Hematopoietic multipotent progenitor cell treated with erythropoietin and hydrocortisone succinate and interleukin-3 and kit ligand, for 4 days (in vitro differentiated cells): Measurements from ENCODE around the gene ALPI.
"Not testable (repeated sequence)": the region's sequence is repeated elsewhere in the genome, so short reads cannot be mapped to it uniquely, and the experiment has no call there.

ENCODE experiments used
- DNase-seq: peaks from one replicate; pipeline ENCODE4 v3.0.0-alpha.2; 2015

Gene ALPI

DNA sequence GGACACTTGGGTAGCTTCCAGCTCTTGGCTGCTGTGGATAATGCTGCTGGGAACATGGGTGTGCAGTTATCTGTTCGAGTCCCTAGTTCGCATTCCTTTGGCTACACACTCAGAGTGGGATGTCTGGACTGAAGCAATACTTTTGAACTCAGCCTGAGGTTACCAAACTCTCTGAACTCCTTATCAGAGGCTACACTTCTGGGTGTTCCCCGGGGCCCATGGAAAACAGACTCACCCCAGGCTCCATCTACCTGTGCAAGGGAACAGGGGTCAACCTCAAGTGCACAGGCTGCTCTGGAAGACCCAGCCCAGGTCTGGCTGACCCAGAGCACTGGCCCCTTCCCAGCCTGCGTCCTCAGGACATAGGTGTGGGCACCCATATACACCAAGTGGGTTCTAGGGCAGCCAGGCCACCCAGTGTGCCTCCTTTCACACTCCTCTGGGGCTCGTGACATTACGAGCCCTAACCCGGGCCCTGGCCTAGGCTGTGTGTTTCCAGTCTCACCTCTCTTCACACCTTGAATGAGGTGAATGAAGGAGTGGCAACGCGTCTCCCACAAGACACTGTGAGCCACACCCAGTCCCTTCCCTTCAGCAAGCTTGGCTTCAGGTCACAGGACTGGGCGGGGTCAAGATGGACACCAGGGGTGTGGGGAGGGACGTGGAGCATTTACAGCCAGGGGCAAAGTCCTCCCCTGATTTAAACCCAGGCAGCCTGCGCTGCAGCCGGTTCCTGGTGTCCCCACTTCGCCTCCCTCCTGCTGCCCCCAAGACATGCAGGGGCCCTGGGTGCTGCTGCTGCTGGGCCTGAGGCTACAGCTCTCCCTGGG, at the start of gene ALPI:
Gene ALPI, plus strand, starts transcription at position 728 of the 830 bp plus-strand sequence. Its CDS starts 47 bp downstream, at position 775.
- DNase-seq, result no peak

- DNase-seq, result no peak
Observed at GRCh38 chr2:232406556-232407310, 49.2 kb upstream of the ALPI start, which contains the start of gene ALPG. Gene ALPG (plus strand): TSS chr2:232406844. CDS start chr2:232406895, 51 bp downstream.

DNA sequence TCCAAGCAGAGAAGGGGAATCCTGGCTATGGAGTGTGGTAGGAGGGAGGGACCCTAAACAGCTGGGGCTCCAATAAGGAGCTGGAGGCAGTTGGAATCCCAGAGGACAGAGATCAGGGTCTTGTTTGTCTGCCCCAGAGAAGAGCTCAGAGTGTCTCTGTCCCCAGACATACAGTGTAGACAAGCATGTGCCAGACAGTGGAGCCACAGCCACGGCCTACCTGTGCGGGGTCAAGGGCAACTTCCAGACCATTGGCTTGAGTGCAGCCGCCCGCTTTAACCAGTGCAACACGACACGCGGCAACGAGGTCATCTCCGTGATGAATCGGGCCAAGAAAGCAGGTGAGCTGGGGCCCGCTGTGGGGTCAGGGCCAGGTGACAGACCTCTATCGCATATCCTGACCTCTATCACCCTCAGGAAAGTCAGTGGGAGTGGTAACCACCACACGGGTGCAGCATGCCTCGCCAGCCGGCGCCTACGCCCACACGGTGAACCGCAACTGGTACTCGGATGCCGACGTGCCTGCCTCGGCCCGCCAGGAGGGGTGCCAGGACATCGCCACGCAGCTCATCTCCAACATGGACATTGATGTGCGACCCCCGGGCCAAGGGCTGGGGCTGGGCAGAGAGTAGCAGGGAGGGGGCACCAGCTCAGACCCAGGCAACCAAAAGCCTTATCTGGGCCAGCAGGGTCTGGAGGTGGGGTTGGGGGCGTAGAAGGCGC, 48.4 kb upstream of the ALPI start:
- not testable (repeated sequence) for DNase-seq

DNA sequence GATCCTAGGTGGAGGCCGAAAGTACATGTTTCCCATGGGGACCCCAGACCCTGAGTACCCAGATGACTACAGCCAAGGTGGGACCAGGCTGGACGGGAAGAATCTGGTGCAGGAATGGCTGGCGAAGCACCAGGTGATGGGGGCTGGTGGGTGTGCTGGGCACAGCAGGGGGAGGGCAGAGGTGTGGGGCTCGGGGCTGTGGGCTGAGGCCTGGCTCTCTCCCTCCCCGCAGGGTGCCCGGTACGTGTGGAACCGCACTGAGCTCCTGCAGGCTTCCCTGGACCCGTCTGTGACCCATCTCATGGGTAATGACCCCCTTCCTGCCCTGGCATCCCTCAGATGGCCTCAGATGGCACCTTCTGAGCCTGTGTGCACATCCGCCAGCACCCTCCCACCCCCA, 47.7 kb upstream of the ALPI start:
- DNase-seq, result not testable (repeated sequence)

DNA sequence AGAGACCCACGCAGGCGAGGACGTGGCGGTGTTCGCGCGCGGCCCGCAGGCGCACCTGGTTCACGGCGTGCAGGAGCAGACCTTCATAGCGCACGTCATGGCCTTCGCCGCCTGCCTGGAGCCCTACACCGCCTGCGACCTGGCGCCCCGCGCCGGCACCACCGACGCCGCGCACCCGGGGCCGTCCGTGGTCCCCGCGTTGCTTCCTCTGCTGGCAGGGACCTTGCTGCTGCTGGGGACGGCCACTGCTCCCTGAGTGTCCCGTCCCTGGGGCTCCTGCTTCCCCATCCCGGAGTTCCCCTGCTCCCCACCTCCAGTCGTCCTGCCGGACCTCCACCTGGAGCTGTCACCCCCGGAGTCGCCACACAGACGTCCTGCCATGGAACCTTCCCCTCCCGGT, 46.3 kb upstream of the ALPI start:
- DNase-seq, result not testable (repeated sequence)

DNA sequence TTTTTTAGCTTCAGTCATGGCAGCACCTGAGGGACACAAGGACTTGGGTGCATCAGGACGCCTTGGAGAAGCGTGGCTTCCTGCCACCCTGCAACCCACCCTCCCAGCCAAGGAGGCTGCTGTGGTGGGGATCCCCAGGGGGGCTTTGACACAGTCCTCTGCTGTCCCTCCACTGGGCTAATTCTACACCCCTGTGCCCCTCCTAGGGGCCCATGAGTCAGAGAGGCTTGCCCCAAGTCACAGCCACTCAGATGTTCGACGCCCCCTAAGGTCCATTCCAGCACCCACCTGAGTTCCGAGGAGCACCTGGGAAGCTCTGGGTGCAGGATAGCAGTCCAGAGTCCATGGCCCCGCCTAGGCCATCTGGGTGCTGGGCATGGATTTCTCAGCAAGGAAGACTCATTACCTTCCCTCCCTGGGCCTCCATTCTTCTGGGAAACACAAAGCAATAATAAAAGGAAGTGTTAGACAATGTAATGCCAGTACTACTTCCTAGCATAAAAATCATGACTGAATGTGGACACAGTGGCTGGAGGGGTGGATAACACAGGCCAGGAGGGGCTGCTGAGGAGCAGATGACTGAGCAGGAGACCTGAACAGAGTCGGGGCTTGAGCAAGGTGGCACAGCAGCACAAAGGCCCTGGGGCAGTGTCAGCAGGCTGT, 45.6 kb upstream of the ALPI start:
- no peak for DNase-seq

DNA sequence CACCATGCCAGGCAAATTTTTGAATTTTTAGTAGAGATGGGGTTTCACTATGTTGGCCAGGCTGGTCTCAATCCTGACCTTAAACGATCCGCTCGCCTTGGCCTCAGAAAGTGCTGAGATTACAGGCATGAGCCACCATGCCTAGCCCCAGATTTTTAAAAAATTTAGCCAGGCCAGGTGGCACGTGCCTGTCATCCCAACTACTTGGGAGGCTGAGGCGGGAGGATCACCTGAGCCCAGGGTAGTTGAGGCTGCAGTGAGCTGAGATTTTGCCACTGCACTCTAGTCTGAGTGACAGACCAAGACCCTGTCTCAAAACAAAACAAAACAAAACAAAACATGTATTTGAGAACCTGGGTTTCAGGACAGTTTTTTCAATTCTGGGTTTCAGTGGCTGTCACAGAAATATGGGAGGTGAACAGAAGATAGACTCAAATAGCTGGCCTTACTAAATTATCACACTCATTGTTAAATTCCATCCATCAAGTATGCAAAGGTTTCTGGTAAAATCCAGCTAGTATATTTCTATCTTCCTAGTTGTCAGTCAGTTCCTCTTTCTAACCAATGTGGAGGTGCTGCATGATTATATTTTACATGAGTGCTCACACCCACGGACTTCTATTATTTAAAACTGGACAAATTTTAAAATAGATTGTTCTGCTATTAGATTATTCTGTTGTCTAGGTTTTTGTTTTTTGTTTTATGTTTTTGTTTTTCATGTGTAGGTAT, 43.9 kb upstream of the ALPI start:
- no peak for DNase-seq

DNA sequence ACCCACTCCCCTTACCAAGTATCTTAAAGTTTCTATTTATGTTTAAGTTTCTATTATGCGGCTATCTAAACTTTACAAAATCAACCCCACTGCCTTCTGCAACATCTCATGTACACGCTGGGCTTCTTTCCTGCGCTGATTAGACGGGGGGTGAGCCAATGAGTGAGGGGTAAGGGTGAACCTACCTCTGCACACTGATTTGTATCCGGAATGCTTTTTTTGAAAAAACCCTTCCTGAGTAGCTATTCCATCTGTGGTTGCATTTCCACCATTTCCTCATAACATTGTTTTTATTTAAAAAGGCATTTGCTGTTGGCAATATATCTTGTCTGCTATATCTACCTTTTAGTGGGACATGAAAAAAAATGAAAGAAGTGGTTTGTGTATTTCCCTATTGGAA, 43.0 kb upstream of the ALPI start:
- DNase-seq, result no peak

DNA sequence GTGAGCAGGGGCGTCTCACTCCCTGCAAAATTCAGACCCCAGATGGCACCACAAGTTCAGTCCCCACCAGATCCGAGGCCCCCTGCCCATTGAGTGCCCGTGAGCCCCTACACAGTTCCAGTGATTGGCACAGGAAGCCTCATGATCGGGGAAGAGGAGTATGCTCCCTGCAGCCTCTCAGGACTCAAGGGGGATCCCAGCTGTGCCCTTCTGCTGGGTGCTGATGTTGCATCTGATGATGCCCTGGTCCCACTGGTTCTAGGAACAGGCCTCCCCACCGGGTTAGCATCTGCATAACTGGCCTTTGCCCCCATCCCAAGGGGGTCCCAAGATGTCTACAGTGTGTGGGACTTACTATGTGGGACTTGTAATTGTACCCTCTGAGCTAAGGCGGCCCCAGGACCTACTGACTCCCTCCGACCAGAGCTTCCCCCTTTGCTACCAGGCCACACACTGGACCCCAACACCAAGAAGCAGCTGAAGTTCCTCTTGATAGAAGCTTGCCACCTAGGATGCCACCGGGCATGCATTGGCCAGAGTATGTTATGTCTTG, 40.7 kb upstream of the ALPI start:
- no peak for DNase-seq

GRCh38 chr2:232415736-232416520, 40.0 kb upstream of the ALPI start:
- no peak for DNase-seq

GRCh38 chr2:232416521-232417470, 39.2 kb upstream of the ALPI start:
- no peak for DNase-seq

DNA sequence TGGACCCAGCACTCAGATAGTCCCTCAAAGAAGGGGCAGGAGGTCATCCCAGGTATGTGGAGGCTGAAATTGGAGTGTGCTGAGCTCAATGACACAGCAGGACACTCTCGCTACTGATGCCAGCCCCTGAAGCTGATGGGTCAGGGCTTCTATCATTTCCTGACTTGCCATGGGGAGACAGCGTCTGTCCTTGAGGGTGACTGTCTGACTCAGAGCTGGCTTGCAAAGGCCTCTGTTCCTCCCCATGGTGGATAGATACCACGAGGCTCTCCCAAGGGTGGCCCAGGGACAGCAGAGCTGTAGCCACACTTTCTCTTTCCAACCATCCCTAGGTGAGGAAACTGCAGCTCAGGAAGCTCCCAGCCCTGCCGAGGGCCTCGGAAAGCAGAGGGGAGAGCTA, 38.5 kb upstream of the ALPI start:
- DNase-seq, result no peak

DNA sequence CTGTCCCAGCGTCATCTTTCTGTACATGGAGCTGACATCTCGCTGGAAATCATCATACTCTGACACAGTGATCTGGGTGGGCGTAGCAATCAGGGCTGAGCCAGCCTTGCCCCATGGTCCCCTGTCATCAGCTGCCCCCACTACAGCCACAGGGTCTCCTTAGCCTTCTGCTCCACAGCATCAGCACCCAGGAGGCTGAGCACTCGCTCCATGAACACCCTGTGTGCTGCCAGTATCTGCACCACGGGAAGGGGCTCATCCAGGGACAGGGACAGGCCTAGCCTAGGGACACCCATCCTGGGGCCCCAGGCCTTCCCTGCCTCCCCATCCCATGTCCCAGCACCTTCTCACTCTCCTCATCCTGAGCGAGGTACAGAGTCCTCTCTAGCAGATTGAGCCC, 37.9 kb upstream of the ALPI start:
- no peak for DNase-seq

- peak; percentile 52 for DNase-seq
Observed at GRCh38 chr2:232418466-232419244, 37.3 kb upstream of the ALPI start.

- DNase-seq, result no peak
Observed at GRCh38 chr2:232419245-232420072, 36.5 kb upstream of the ALPI start.

DNA sequence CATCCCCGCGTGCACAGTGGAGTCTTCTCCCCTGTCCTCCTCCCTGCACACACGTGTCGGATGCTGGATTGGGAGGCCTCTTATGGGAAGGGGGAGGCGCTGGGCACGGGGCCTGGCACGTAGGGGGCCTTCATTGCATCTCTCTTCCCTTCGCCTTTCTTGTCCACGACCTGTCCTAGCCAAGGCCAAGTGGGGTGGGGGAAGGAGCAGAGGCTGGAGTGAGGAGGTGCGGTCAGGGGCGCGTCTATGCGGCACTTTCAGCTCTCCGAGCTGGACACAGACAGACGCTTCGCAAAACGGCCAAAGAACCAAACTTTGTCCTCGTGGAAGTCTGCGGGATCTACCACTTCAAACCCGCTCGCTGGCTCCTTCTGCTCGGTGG, 35.9 kb upstream of the ALPI start:
- DNase-seq, result no peak

DNA sequence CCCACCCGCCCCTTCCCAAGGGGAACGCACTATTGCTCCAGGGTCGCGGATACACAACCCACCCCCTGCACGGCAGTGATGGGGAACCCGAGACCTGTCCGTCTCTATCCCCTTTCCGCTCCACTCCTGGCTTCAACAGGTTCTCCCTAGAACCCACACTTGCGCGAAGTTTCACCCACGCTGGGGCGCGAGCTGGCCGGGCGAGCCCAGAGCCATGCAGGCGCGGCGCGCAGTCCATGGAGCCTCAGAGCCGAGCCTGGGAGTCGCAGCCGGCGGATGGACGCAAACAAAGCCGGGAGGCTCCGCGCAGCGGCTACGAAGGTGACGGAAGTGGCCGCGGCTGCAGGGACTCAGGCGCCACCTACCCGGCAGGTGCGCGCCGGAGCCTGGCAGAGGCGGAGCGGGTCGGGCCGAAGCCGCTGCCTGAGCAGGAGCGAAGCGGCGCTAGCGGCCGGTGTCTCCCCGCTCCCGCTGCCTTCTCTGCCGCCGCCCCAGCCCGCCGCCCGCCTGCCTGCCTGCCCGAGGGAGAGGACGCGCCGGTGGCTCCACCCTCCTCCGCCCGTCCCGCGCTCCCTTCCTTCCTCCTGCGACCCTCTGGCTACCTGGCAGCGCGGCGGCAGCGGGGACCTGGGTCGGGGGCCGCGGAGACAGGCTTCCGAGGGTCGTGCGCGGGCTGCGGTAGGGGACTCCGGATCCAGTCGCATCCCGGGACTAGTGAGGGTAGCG, 35.3 kb upstream of the ALPI start:
- peak; percentile 40 for DNase-seq
